ENCODE data around the gene LSP1.

LSP1 gene

DNA sequence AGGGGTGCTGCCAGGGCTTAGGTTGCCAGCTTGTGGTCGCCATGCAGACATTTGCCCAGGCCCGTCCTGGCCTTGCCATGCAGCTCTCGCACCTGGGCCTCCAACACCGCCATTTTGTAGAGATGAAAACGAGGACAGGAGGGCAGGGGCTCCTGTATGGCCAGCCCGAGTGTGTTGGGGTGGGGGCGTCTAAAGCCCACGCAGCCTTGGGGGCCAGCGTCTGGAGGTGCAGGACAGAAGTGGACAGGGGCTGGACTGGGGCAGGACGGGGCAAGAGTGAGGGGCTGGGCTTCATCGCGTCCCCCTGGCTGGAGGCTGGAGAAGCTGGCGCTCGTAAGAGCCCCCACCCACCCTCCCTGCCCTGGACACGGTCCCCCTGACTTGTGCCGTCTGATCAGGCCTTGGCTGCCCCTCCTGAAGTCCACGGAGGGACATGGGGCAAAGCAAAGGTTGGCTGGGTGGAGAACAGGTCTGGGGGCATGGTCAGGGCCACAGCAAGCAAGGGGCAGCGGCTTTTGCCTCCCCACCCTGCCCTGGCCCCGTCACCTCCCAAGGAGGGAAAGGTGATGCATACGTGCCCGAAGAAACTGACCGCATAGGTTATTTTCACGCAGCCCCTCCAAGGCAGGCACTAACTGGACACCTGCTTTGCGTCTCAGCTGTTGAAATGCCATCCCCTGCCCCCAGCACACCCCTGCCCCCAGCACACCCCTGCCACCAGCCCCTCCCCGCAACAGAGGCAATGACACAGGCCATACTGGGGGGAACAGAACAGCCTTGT, 67.4 kb downstream of the LSP1 start:
- TF ChIP-seq TCF12 (IDR thresholded peaks at IDR 0.05; ENCODE audit: low read depth) (no peak), FOXM1 (IDR thresholded peaks at IDR 0.05; ENCODE audit: borderline replicate concordance, low read depth) (no peak), NFIC (IDR thresholded peaks at IDR 0.05) (no peak), EP300 (IDR thresholded peaks at IDR 0.05; ENCODE audit: borderline replicate concordance) (no peak), CREB1 (IDR thresholded peaks at IDR 0.05; ENCODE audit: low read depth) (no peak), YY1 (IDR thresholded peaks at IDR 0.05; ENCODE audit: low read depth) (no peak), ZBTB7A (IDR thresholded peaks at IDR 0.05; ENCODE audit: low read depth) (no peak)
- TF ChIP-seq, protein P1, sequence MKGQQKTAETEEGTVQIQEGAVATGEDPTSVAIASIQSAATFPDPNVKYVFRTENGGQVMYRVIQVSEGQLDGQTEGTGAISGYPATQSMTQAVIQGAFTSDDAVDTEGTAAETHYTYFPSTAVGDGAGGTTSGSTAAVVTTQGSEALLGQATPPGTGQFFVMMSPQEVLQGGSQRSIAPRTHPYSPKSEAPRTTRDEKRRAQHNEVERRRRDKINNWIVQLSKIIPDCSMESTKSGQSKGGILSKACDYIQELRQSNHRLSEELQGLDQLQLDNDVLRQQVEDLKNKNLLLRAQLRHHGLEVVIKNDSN (IDR thresholded peaks at IDR 0.05): no peak

DNA sequence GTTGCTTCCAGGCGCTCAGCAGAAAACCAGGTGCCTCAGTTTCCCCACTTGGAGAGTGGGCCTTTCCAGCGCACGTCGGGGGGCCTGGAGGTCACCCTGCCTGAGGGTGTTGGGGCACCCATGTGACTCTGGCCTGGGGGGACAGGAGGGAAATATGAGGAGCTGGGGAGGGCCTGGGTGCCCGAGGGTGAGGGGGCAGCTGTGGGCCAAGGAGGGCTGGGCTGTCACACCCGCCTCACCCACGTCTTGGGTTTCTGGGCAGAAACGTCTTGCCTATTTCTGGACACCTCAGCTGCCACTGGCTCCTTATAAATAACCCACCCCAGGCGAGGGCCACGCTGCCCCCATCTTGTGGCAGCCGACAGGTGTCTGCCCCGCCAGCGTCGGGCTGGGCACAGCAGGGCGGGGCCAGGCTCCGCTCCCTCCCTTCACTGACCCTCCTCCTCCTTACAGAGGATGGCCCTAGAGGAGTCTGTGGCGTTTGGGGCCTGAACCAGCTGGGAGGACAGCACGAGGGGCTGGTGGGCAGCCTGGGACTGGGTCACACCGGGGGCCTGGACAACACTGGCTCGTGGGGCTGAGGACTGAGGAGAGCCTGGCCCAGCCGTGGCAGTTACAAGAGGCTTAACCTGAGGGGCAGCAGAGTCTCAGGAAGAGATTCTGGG, 68.2 kb downstream of the LSP1 start:
- TF ChIP-seq TCF12 (IDR thresholded peaks at IDR 0.05; ENCODE audit: low read depth) (no peak), RAD21 (IDR thresholded peaks at IDR 0.05; ENCODE audit: low read depth) (no peak), EGR1 (IDR thresholded peaks at IDR 0.05) (no peak), CEBPB (IDR thresholded peaks at IDR 0.05) (no peak), TAF1 (IDR thresholded peaks at IDR 0.05; ENCODE audit: low read depth) (no peak), TEAD4 (IDR thresholded peaks at IDR 0.05) (no peak), ZBTB7A (IDR thresholded peaks at IDR 0.05; ENCODE audit: low read depth) (no peak), YY1 (IDR thresholded peaks at IDR 0.05; ENCODE audit: low read depth) (no peak), EP300 (IDR thresholded peaks at IDR 0.05; ENCODE audit: borderline replicate concordance) (no peak)
- TF ChIP-seq, protein P2, sequence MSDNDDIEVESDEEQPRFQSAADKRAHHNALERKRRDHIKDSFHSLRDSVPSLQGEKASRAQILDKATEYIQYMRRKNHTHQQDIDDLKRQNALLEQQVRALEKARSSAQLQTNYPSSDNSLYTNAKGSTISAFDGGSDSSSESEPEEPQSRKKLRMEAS (IDR thresholded peaks at IDR 0.05): no peak
- TF ChIP-seq, protein P3, sequence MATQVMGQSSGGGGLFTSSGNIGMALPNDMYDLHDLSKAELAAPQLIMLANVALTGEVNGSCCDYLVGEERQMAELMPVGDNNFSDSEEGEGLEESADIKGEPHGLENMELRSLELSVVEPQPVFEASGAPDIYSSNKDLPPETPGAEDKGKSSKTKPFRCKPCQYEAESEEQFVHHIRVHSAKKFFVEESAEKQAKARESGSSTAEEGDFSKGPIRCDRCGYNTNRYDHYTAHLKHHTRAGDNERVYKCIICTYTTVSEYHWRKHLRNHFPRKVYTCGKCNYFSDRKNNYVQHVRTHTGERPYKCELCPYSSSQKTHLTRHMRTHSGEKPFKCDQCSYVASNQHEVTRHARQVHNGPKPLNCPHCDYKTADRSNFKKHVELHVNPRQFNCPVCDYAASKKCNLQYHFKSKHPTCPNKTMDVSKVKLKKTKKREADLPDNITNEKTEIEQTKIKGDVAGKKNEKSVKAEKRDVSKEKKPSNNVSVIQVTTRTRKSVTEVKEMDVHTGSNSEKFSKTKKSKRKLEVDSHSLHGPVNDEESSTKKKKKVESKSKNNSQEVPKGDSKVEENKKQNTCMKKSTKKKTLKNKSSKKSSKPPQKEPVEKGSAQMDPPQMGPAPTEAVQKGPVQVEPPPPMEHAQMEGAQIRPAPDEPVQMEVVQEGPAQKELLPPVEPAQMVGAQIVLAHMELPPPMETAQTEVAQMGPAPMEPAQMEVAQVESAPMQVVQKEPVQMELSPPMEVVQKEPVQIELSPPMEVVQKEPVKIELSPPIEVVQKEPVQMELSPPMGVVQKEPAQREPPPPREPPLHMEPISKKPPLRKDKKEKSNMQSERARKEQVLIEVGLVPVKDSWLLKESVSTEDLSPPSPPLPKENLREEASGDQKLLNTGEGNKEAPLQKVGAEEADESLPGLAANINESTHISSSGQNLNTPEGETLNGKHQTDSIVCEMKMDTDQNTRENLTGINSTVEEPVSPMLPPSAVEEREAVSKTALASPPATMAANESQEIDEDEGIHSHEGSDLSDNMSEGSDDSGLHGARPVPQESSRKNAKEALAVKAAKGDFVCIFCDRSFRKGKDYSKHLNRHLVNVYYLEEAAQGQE (IDR thresholded peaks at IDR 0.05; ENCODE audit: low read depth): no peak
- TF ChIP-seq, protein P1 (IDR thresholded peaks at IDR 0.05): no peak

DNA sequence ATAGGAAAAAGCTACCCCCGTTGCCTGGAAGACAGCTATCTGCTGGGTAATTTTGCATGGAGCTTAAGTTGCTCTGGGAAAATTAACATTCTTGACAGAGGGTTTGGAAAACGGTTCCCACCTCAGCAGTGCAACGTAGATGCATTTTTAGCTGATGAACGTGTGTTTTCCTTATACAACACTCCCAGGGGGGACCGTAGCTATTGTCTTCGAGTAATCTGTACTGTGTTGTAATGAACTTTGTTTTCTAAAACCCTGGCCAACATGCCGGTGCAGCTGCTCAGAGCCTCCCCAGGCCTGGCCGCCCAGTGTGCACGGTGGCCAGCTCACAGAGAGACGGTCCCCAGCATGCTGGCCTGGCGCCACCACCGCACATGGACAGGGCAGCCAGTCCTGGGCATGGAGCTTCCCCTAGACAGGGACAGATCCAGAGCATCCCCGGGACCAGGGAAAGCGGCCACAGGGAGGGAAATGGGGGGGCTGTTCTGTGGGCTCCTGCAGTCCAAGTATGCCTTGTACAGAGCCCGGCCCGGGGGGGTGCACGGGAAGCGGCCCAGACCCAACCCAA, 68.8 kb downstream of the LSP1 start:
- no peak for TF ChIP-seq TAF1 (IDR thresholded peaks at IDR 0.05; ENCODE audit: low read depth)
- no peak for TF ChIP-seq YY1 (IDR thresholded peaks at IDR 0.05; ENCODE audit: low read depth)
- no peak for TF ChIP-seq CREB1 (IDR thresholded peaks at IDR 0.05; ENCODE audit: low read depth)
- no peak for TF ChIP-seq TCF12 (IDR thresholded peaks at IDR 0.05; ENCODE audit: low read depth)
- no peak for TF ChIP-seq EGR1 (IDR thresholded peaks at IDR 0.05)
- TF ChIP-seq NFIC (IDR thresholded peaks at IDR 0.05): no peak
- TF ChIP-seq, protein P2 (IDR thresholded peaks at IDR 0.05): no peak
- no peak for TF ChIP-seq RAD21 (IDR thresholded peaks at IDR 0.05; ENCODE audit: low read depth)
- no peak for TF ChIP-seq EP300 (IDR thresholded peaks at IDR 0.05; ENCODE audit: borderline replicate concordance)

DNA sequence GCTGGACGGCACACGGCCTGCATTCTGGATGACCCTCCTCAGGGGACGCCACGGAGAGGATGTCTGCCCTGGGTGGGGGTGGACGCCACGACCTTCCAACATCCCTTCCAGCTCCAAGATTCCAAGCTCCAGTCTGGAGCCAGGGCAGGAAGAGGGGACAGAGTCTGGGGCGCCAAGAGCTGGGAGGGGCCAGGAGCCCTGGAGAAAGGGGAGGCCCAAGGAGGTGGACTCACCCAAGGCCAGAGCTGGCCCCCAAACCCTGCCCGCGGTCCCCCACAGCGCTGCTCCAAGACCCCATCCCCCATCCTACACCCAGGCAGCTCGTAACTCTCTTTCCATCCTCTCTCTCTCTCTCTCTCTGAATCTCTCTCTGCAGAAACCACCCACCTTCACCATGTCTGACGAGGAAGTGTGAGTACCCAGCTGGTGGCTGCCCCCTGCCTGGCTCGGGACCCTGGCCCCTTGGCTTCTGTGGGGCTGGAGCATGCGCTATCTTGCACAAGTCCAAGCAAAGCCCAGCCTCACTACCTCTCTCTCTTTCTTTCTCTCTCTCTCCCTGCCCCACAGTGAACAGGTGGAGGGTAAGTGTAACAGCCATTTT, 69.7 kb downstream of the LSP1 start:
- TF ChIP-seq EGR1 (IDR thresholded peaks at IDR 0.05) (no peak), FOXM1 (IDR thresholded peaks at IDR 0.05; ENCODE audit: borderline replicate concordance, low read depth) (no peak), TEAD4 (IDR thresholded peaks at IDR 0.05) (no peak), CEBPB (IDR thresholded peaks at IDR 0.05) (no peak), NFIC (IDR thresholded peaks at IDR 0.05) (no peak), ZBTB7A (IDR thresholded peaks at IDR 0.05; ENCODE audit: low read depth) (no peak), CREB1 (IDR thresholded peaks at IDR 0.05; ENCODE audit: low read depth) (no peak)
- TF ChIP-seq, protein P3 (IDR thresholded peaks at IDR 0.05; ENCODE audit: low read depth): no peak
- TF ChIP-seq, protein P2 (IDR thresholded peaks at IDR 0.05): no peak
- TF ChIP-seq, protein P1 (IDR thresholded peaks at IDR 0.05): no peak

All from Ishikawa (cell line).